ENCODE measurements around the gene SPSB4. TPM values are rescaled to one million over a fixed set of nuclear protein-coding genes. Genes with fewer than 3 reads are reported as not detected.

SPSB4 gene
- total RNA-seq, 2 donors from 2014 or later: 7.5 to 8.2 TPM

- H3K27ac ChIP-seq (ENCODE audit: low read depth, low read length): no peak overlapping the region
- Mint-ChIP-seq H3K27me3 (ENCODE audit: insufficient read depth) (no peaks in the 10 kb centered on the region), H3K36me3 (ENCODE audit: low read depth) (no peaks in the 10 kb centered on the region), H3K27ac (no peak overlapping the region), H3K4me1 (no peaks in the 10 kb centered on the region), H3K9me3 (no peaks in the 10 kb centered on the region), H3K4me3 (no peak overlapping the region)
- H3K36me3 ChIP-seq (ENCODE audit: control insufficient read depth, insufficient read depth, low read length): no peaks in the 10 kb centered on the region
- no peak for TF ChIP-seq CTCF (conservative IDR thresholded peaks at IDR 0.05)
- no peak for DNase-seq
- no peaks in the 10 kb centered on the region for H3K9me3 ChIP-seq (ENCODE audit: control insufficient read depth, low read length)
- H3K4me1 ChIP-seq (ENCODE audit: control insufficient read depth, insufficient read depth, low read length): no peaks in the 10 kb centered on the region
- H3K9ac ChIP-seq (ENCODE audit: extremely low read depth, low read length, poor library complexity, severe bottlenecking): no peak overlapping the region
- WGBS, 2 experiments (ENCODE audit: insufficient coverage in 1 of 2, insufficient read length in 1 of 2): 91 to 95% methylated on average over 4 to 5 of the region's 5 CpGs
- no peak overlapping the region for H3K4me3 ChIP-seq (ENCODE audit: low read length)
- no peaks in the 10 kb centered on the region for H3K27me3 ChIP-seq (ENCODE audit: control insufficient read depth, insufficient read depth, low read length, poor library complexity, severe bottlenecking)
Measured at GRCh38 chr3:141020143-141020830, 30.9 kb upstream of the SPSB4 start.

GRCh38 chr3:141021261-141021660 is 29.9 kb upstream of the SPSB4 start:
- H3K4me1 Mint-ChIP-seq: no peaks in the 10 kb centered on the region
- H3K27me3 Mint-ChIP-seq (ENCODE audit: insufficient read depth): no peaks in the 10 kb centered on the region
- no peak for DNase-seq
- WGBS, 2 experiments (ENCODE audit: insufficient coverage in 1 of 2, insufficient read length in 1 of 2): 98% methylated on average over 4 of the region's 4 CpGs; no CpG with 5 or more reads in 1 of the 2 experiments
- Histone ChIP-seq H3K9ac (ENCODE audit: extremely low read depth, low read length, poor library complexity, severe bottlenecking) (no peak overlapping the region), H3K4me3 (ENCODE audit: low read length) (no peak overlapping the region), H3K27me3 (ENCODE audit: control insufficient read depth, insufficient read depth, low read length, poor library complexity, severe bottlenecking) (no peaks in the 10 kb centered on the region), H3K4me1 (ENCODE audit: control insufficient read depth, insufficient read depth, low read length) (no peaks in the 10 kb centered on the region), H3K36me3 (ENCODE audit: control insufficient read depth, insufficient read depth, low read length) (no peaks in the 10 kb centered on the region), H3K27ac (ENCODE audit: low read depth, low read length) (no peak overlapping the region), H3K9me3 (ENCODE audit: control insufficient read depth, low read length) (no peaks in the 10 kb centered on the region)
- no peak overlapping the region for H3K4me3 Mint-ChIP-seq
- no peak for TF ChIP-seq CTCF (conservative IDR thresholded peaks at IDR 0.05)
- no peaks in the 10 kb centered on the region for H3K36me3 Mint-ChIP-seq (ENCODE audit: low read depth)
- H3K9me3 Mint-ChIP-seq: no peaks in the 10 kb centered on the region
- no peak overlapping the region for H3K27ac Mint-ChIP-seq

GRCh38 chr3:141030296-141030695 is 20.9 kb upstream of the SPSB4 start:
- peaks cover 6% of the 10 kb centered on the region for H3K9me3 ChIP-seq (ENCODE audit: control insufficient read depth, low read length)
- Mint-ChIP-seq H3K4me3 (no peak overlapping the region), H3K9me3 (peaks cover 11% of the 10 kb centered on the region), H3K36me3 (ENCODE audit: low read depth) (no peaks in the 10 kb centered on the region), H3K27me3 (ENCODE audit: insufficient read depth) (no peaks in the 10 kb centered on the region), H3K27ac (no peak overlapping the region), H3K4me1 (no peaks in the 10 kb centered on the region)
- no peaks in the 10 kb centered on the region for H3K27me3 ChIP-seq (ENCODE audit: control insufficient read depth, insufficient read depth, low read length, poor library complexity, severe bottlenecking)
- H3K4me3 ChIP-seq (ENCODE audit: low read length): no peak overlapping the region
- no peak for TF ChIP-seq CTCF (conservative IDR thresholded peaks at IDR 0.05)
- no peaks in the 10 kb centered on the region for H3K36me3 ChIP-seq (ENCODE audit: control insufficient read depth, insufficient read depth, low read length)
- no peak overlapping the region for H3K9ac ChIP-seq (ENCODE audit: extremely low read depth, low read length, poor library complexity, severe bottlenecking)
- no peaks in the 10 kb centered on the region for H3K4me1 ChIP-seq (ENCODE audit: control insufficient read depth, insufficient read depth, low read length)
- 89% methylated on average over 19 of the region's 22 CpGs; no CpG with 5 or more reads in 1 of the 2 experiments for WGBS, 2 experiments (ENCODE audit: insufficient coverage in 1 of 2, insufficient read length in 1 of 2)
- H3K27ac ChIP-seq (ENCODE audit: low read depth, low read length): no peak overlapping the region
- DNase-seq: no peak
